HUDEP-2 (cell line): ENCODE data around the gene IGDCC3.

Source experiments
- DNase-seq, 76 experiments: peaks; one replicate each; lab custom pipeline; 2025; ENCODE audit not compliant: unreplicated experiment in 76 of 76; lab: John Stamatoyannopoulos, UW

Gene IGDCC3

DNA sequence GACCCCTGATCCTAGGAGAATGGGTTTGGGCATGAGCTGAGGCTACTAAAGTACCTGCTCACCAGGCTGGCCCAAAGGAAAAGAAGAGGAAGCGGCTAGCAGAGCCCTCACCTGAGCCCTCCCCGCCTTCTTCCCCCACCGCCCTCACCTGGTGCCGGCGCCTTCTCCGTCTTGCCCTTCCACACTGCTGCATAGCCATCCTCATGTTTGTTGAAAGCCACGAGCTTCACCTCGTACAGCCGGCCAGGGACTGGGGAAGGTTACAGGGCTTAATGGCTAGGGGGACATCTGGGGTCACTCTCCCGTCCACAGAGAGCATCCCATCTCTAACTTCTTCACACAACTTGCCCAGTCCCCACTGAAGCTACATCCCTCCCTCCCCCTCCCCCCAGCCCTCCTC is 13.9 kb upstream of the IGDCC3 start:
- DNase-seq = no peak

DNA sequence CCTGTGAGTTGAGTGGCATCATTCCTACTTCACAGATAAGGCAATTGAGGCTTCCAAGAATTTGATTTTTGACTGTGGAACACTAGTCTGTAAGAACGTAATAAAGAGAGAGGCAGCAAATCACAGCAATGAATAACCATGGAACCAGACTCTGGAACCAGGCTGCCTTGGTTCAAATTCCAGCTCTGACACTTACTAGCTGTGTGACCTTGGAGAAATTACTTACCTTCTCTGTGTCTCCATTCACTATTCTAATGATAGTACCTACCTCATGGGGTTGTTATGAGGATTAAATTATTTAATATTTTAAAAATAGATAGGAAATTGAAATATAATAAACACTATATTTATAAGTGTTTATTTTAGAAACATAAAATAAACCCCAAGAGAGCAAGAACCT is 12.6 kb upstream of the IGDCC3 start:
- no peak for DNase-seq

DNA sequence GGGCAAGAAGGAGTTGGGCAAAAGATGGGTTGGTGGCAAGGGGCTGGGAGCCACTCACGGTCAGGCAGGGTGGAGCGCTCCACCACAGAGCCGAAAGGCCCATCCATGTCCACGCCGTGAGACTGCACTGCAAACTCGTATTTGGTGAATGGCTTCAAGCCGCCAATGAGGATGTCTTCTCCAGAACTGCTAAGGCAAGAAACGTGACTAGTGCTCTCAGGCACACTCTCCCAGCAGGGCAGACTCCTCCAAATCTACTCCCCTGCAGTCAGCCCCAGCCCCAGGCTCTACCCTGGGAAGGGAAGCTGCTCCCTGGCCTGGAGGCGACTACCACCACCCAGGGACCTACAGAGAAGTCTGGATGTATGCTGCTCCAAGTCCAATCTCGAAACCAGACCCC is 11.4 kb upstream of the IGDCC3 start:
- DNase-seq = no peak

DNA sequence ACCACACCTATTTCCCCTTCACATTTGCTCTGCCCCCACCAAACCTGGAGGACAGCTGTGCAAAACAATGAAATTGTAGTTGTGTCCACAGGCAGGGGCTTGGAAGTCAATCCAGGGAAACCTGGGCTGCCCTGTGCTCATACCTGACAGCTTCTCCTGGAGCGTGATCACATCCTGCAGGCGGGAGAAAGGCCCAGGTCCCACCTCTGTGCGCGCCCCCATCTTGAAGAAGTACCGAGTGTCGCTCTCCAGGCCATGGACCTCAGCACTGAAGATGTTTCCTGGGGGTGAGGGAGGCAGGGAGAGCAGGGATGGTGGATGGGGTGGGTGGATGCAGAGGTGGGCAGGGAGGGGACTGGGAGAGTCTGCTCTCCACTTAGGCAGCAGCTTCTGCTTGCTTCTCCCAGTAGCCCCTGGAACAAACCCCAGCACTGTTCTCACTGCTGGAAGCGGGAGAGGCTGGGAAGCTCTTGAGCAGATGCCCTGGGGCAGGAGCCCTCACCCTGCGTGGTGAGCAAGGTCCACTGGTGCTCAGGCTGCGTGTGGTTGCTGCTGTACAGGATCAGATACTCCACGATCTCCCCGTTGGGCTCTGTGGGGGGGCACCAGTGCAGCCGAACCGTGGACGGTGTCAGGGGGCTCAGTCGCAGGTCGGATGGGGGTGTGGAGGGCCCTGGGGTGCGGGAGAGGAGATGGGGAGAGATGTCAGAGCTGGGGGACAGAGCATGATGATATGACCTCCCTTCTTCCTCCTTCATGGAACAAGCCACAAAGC is 10.7 kb upstream of the IGDCC3 start:
- DNase-seq = no peak

DNA sequence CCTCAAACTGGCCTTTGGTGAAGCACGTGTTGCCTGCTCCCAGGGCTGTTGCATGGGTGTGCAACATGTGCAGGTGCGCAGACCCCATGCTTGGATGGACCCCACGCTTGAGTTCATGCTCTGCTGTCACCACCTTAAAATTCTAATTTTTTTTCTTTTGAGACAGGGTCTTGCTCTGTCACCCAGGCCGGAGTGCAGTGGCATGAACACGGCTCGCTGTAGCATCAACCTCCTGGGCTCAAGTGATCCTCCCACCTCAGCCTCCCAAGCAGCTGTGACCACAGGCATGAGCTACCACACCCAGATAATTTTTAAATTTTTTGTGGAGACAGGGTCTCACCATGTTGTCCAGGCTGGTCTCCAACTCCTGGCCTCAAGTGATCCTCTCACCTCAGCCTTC is 9.1 kb upstream of the IGDCC3 start:
- DNase-seq = no peak

DNA sequence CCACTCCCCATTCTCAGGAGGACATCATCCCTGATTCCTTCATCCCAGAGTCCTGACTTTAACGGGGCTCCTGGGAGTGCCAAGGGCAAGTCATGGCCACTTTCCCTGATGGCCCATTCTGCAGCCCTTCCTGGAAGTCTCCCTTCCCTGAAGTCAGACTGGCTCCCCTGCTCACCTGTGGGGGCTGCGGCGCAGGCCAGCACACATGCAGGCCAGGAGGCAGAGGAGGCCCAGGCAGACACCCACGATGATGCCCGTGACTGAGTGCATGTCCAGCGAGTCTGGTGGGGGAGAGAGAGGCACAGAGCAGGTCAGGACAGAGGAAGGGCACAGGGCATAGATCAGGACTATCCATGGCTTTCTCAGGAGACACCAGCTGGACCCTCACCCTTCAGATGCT is 8.6 kb upstream of the IGDCC3 start:
- no peak for DNase-seq

DNA sequence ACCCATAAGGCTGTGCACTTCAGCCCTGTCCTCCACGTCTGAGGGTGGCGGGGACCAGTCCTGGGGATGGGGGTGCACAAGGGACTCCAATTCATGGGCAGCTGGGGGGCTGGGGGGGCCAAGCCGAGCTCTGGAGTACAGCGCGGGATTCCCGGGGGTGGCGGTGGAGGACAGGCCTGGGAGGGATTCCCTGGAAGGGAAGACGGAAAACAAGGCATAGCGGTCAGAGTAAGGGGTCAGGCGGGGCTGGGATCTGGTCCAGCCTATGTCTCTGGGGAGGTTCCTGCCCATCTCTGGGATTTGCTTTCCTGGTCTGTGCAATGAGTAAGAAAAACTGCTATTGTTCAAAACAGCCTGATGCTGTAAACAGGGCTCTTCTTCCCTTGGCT is 8.1 kb upstream of the IGDCC3 start:
- no peak for DNase-seq

DNA sequence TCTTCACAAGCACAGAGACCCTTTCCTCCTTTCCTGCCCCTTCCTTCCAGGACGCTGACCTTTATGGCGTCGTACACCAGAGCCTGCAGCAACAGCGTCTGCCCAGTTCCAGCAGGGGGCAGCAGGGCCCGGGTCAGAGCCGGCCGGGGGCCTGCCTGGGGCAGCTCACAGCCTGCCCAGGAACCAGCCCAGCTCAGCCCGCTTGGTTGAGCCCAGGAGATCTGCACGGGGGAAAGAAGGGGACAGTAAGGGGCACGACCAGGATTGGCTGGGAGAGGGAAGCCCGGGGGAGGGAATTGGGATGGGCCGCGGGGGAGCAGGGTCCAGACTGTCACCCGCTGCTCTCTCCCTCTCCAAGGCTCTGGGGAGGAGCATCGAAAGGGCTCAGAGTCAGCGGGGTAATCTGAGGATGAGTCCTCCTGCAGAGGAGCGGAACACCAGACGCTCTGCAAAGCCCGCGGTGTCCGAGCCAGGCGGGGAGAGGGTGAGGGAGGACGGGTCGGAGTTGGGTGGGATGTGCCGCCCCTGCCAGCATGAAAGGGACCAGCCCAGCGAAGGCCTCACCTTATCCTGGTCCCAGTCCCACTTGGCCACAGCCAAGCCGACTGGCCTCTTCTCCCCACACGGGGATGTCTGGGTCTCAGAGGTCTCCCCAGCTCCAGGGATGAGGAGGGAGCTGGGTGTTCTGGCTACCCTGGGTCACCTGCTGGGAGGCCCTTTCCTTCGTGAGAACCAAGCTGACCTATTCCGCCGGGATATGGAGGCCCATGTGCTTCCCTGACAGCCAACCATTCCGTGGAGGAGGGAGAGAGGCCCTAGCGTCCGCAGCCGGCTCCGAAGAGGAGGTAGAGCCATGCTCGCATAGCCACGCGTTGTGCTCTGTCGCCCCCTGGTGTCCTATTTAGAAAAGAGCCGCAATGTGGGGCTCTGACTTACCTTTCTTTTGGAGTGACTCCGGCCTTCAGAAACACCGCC is 7.4 kb upstream of the IGDCC3 start:
- peak in 71 of 76 experiments; percentile 8 to 80 (median 63) for DNase-seq

DNA sequence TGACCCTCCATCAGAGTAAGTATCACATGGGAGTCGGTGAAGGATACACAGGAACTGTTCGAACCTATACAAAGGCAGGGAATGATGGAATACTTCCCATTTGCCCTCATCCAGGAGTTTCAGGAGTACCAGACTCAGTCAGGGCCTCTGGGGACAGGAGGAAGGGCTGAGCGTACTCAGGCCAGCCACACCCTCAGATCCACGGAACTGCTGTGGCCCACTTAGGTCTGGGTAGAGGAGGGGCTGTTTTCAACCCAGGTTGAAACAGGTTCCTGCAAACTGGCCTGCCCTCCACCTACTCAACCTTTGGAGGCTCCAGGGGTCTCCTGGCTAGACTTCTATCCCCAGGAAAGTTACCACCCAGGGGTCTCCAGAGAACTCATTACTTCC is 6.7 kb upstream of the IGDCC3 start:
- DNase-seq = no peak

DNA sequence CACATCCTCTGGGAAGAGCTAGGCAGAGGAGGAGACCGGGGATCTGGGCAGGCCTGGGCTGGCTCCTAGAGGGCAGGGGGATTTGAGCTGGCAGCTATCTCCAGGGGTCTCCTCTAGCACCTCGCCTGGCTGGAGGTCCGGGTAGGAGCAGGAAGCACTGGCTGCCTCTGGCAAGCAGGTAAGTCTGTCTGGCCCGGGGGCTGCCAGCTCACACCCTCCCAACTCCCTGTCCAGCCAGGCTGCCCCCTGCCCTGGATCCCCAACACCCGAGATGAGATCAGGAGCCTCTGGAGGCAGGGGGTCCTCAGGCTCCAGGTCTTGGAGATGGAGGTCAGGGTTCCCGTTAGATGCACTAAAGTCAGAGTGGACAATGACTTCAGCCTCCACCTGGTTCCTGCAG is 6.2 kb upstream of the IGDCC3 start:
- DNase-seq = no peak

DNA sequence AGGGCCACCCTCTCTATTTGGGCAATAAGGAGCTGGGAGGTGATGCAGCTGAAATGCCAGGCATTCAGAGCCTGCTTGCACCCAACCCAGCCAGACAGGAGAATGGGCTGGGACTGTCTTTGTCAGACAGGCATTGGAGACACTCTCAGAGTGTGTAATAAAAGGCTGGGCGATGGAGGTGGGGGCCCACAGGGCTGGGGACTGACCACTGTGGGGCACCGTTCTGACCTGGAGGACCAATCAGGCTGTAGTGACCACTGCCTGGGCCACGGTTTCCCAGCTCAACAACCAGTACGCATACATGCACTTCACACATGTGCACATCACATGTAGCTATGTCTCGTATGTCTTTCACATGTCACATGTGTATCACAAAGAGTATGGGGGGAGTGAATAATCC is 5.7 kb upstream of the IGDCC3 start:
- DNase-seq = no peak

DNA sequence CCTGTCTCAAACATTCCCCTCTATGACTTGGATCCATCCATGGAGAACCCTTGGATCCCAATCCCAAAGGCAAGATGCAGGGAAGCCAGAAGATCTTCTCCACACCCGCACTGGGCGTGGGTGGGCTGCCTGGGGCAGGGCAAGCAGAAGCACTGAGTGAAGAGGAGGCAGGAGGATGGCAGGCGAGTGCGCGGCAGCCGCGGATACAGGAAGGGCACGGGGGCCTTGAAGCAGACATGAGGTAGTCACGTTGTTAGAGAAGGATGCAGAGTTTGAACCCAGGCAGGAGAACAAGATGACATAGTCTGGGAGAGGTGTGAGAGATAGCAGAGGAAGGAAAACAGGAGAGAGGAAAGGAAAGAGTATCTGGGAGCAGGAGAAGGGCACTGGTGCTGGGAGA is 5.1 kb upstream of the IGDCC3 start:
- DNase-seq = no peak

DNA sequence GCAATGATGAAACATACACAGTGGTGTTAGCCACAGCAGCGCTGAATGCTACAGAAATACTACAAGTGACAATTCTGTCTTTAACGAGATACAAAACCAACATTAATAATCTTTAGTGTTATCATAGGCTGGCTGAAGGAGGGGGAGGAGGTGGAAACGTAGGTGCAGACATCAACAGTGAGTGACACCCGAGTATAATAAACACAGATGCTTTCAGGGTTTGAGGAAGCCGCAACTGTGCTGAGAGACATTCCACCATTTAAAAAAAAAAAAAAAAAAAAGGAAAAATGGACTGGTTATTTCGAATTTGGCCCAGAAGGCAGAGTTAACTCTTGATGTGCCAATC is 4.3 kb upstream of the IGDCC3 start:
- no peak for DNase-seq

DNA sequence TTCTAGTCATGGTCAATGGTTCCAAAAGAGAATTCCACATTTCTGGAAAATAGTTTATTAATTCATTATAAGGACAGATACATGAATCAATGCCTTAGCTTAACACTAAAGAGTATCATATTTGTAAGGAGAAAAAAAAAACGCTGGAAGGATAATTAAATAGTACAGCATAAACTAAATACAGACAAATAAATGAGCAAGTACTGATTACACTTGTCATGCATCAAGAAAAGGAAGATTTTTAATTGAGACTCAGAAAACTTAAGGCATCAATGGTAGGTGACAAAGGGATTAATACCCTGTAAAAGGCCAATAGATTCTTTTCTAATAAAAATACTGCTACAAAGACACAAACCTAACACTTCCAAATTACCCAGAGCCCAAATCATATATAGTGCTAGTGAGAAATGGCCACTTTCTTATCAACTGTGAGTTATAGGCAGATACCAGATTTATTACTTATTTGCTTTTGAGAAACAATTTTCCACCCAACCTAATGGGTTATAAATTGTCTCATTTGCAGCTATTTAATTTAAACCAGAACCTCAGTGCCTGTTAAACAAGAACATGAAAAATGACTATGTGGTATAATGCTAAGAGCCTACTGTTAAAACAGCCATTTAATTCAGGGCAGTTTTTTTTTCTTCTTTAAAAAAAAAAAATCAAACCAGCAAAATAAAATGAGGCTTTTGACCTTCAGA is 3.8 kb upstream of the IGDCC3 start:
- DNase-seq = no peak

DNA sequence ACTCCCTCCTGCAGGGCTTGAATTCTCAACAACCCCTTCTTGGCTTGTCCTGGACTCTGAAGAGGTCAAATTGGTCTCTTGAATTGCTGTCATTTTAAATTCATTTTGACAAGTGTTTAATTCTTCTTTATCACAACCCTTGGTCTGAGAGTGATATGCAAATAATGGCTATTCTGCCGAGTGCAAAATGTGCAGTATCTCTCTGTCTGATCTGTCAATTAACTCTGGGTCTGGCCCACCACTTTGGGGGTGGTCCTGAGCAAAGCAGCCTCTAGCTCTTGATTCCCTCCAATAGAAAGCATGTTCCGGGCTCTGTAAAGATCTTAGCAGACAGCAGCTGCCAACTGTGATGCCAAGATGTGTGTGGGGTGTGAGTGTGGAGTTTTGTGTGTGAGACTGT is 2.2 kb upstream of the IGDCC3 start:
- no peak for DNase-seq

DNA sequence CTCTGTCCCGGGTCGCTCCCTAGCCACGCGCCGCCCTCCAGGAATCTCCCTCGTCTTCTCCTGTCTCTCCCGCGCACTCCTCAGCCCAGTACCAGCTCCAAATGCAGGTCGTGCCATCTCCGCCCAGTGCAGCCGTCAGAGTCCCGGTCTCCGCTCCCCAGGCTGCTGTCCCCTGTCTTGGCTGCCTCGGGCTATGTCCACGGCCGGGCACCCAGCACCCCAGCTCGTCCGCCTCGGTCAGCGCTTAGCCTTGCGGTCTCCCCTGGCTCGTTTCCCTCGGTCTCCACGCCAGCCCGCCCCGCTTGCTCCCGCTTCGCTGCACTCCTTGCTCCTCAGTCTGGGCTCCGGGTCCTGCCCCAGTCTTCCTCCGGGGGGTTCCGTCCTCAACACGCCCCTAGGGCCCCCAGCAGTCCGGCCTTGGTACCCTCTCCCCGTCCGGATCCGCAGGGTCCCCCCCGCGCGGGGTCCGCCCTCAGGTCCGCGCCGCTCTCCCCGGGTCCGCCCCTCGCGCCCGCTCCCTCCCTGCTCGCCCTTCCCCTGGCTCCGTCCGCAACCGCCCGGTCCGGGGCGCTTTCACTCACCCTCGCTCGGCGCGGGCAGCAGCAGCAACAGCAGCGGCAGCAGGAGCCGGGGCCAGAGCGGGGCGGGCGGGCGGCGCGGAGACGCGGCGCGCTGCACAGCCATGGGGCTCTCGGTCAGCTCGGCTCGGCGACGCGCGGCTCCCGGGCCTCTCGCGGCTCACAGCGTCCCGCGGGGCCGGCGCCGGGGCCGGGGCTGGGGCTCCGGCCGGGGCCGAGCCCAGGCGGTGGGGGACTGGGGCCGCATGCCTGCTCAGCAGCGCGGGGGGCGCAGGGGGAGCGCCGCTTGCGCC is 462 bp downstream of the IGDCC3 start:
- DNase-seq = no peak

DNA sequence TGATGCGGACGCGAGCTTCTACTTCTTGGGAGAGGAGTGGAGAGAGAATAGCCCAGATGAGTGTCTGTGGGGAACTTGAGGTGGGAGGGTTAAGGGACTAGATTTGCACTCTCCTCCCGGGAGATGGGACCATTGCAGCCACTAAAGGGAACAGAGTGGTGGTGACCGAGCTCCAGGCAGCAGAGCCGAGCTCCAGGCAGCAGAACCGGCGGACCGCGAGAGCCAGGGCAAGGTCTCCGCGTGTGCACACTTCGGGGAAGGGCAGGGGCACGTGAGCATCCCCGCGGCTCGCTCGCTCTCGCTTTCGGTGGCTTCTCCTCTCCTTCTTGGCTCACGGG is 1.1 kb downstream of the IGDCC3 start:
- DNase-seq = no peak

DNA sequence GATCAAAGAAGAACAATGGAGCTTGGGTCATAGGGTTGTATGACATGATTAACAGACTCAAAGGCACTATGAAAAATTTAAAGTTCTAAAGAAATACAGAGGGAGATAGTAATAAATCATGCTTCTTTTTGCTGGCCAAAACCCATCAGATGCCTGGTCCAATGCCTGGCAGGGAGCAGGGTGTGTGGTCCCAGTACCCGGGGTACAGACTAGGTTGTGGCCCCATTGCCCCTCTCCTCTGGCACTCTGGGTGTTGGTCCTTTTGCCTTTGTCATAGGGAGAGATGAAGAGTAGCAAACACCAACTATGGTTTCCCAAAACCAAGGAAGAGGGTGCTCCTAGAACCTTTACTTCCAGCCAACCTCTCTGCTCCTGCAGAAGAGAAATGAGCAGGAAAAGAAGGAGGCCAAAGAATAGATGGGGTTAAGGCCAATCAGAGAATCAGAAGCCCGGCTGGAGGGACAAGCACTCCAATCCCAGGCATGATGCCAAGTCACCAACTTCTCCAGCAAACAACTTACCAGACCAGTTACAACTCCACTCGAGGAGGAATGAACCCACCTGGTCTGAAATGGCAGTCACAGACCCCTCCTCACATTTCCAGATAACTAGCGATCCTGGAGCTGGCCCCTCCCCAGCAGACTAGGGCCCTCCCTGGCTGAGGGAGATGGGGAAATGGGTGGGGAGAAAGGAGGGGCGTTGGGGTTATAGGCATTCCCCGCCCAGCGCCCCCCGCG is 1.8 kb downstream of the IGDCC3 start:
- no peak for DNase-seq

DNA sequence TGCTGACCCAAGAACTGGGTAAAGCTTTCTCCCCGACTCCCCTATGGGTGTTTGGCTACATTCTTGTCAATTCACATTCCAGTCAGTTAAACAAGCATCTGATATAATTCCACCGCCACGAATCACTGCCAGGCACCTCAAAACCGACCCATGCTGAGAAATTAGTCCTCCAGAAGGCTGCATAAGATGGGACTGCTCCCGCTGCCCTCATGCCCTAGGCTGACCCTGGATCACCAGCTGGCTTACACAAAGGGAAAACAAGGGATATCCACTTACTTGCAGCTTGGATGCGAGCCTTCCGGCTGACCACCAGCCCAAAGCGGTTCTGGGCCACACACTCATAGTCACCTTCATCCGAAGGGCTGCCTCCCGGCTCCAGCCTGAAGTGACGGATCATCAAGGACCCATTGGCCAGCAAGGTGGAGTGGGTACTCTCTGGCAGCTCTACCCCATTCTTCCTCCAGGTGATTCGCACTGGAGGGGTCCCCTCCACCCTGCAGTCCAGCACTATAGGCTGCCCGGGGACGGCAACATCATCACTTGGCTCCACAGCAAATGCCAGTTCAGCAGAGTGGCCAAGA is 2.9 kb downstream of the IGDCC3 start:
- DNase-seq = no peak

DNA sequence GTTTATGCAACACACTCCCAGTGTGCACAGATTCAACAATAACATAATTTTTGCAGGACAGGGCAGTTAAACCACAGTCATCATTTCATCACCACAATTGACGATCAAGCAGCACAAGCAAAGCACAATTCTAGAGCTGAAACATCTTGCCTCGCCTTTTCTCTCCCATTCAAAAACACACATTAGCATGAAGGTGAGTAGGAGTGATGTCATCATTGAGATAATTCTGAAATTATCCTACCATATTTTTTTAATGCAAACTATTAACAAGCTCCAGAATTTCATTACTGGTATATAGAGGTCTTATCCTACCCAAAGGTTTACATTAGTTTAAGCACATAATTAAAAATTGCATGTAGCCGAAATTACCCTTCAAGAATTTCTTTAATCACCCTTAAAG is 3.5 kb downstream of the IGDCC3 start:
- no peak for DNase-seq
